ENCODE data around the gene PPP1R13L.
A peak's percentile ranks its signal among the peaks of the same experiment; 100 is the strongest.
"Not testable (repeated sequence)": the region's sequence is repeated elsewhere in the genome, so short reads cannot be mapped to it uniquely, and the experiment has no call there.

Gene PPP1R13L

GRCh38 chr19:45344621-45345505, 60.0 kb downstream of the PPP1R13L start:
- DNase-seq = no peak

- no peak for DNase-seq
Measured at GRCh38 chr19:45342911-45343310, 62.0 kb downstream of the PPP1R13L start.

GRCh38 chr19:45340899-45341453, 63.9 kb downstream of the PPP1R13L start:
- DNase-seq = no peak

GRCh38 chr19:45340232-45340898, 64.5 kb downstream of the PPP1R13L start, which contains the start of gene KLC3:
Gene KLC3, plus strand, starts transcription at chr19:45340750. Its CDS starts 4,792 bp downstream, at chr19:45345542.
- no peak for DNase-seq

GRCh38 chr19:45339629-45340028, 65.2 kb downstream of the PPP1R13L start:
- DNase-seq = no peak

- DNase-seq = no peak
Measured at GRCh38 chr19:45336696-45337251, 68.1 kb downstream of the PPP1R13L start.

GRCh38 chr19:45334881-45335280, 70.0 kb downstream of the PPP1R13L start:
- DNase-seq = not testable (repeated sequence)

GRCh38 chr19:45333609-45334303, 71.1 kb downstream of the PPP1R13L start:
- DNase-seq = no peak

- DNase-seq = peak; percentile 90
Measured at GRCh38 chr19:45331411-45331810, 73.5 kb downstream of the PPP1R13L start.
